Karpas-422 (cell line): ENCODE data around the gene MYO15A. TPM values are rescaled to one million over a fixed set of nuclear protein-coding genes. Genes with fewer than 3 reads are reported as not detected.

Experiments used
- DNase-seq: peaks from one replicate; pipeline ENCODE4 v3.0.0-alpha.2; 2015
- H2AFZ ChIP-seq: fragments of 200-600 bp; sonication (generic); 2 replicates; pipeline ENCODE4 v1.6.1; 2014; ENCODE audit warnings: antibody characterized with exemption, low read length, mixed read lengths
- H3K27ac ChIP-seq: fragments of 200-600 bp; sonication (generic); 2 replicates; pipeline ENCODE4 v1.5.1; 2014; ENCODE audit warnings: mild to moderate bottlenecking, low read length, moderate library complexity
- H3K27me3 ChIP-seq: fragments of 200-600 bp; sonication (generic); 2 replicates; pipeline ENCODE4 v1.6.1; 2014; ENCODE audit warnings: low read length, mixed read lengths
- H3K36me3 ChIP-seq: fragments of 200-600 bp; sonication (generic); 2 replicates; pipeline ENCODE4 v1.6.1; 2014; ENCODE audit warnings: low read length, mixed read lengths; ENCODE audit not compliant: insufficient read depth
- H3K4me1 ChIP-seq: fragments of 200-600 bp; sonication (generic); 2 replicates; pipeline ENCODE4 v1.6.1; 2014; ENCODE audit warnings: mild to moderate bottlenecking, low read length, mixed read lengths
- H3K4me2 ChIP-seq: fragments of 200-600 bp; sonication (generic); 2 replicates; pipeline ENCODE4 v1.6.1; 2014; ENCODE audit warnings: low read length, low read depth, mild to moderate bottlenecking; ENCODE audit not compliant: poor library complexity, severe bottlenecking
- H3K4me3 ChIP-seq: fragments of 200-600 bp; sonication (generic); 2 replicates; pipeline ENCODE4 v1.5.1; 2014; ENCODE audit warnings: mild to moderate bottlenecking, antibody characterized with exemption, low read length, mixed read lengths
- H3K79me2 ChIP-seq: fragments of 200-600 bp; sonication (generic); 2 replicates; pipeline ENCODE4 v1.6.1; 2014; ENCODE audit warnings: mild to moderate bottlenecking, low read length, mixed read lengths
- H3K9ac ChIP-seq: fragments of 200-600 bp; sonication (generic); 2 replicates; pipeline ENCODE4 v1.6.0; 2014; ENCODE audit warnings: low read length
- H3K9me2 ChIP-seq: fragments of 200-600 bp; sonication (generic), shearing (Covaris generic); replicated peaks from 2 replicates; pipeline ENCODE4 v1.6.0; 2014; ENCODE audit warnings: mild to moderate bottlenecking, low read length, moderate library complexity; ENCODE audit not compliant: insufficient read depth
- H3K9me3 ChIP-seq: fragments of 300-700, 200-600 bp; sonication (generic); 2 replicates; pipeline ENCODE4 v1.6.1; 2014; ENCODE audit warnings: low read length, mixed read lengths
- H4K20me1 ChIP-seq: fragments of 200-600 bp; sonication (generic); 2 replicates; pipeline ENCODE4 v1.6.1; 2014; ENCODE audit warnings: mild to moderate bottlenecking, antibody characterized with exemption, low read length, low read depth; ENCODE audit not compliant: insufficient read depth
- total RNA-seq: library from RNA; depleted of rRNA; stranded (reverse); fragments of >200 nt; shearing (Covaris generic); gene quantifications from 2 replicates; pipeline ENCODE4 v1.2.3, GENCODE V29; 2014; ENCODE audit warnings: low replicate concordance

MYO15A gene
- total RNA-seq, 1 experiment from 2014 or later = 1.3 TPM

GRCh38 chr17:18187821-18188761, 79.5 kb downstream of the MYO15A start:
- Histone ChIP-seq H3K36me3 (peaks cover 49% of the 10 kb centered on the region; the same call in 1 of the 2 replicates), H3K9me2 (no peaks in the 10 kb centered on the region), H3K4me3 (peak overlapping the region; percentile 95; the same call in 1 of the 2 replicates), H3K27ac (no peak overlapping the region), H3K9me3 (no peaks in the 10 kb centered on the region), H3K4me1 (peaks cover 33% of the 10 kb centered on the region), H2AFZ (no peak overlapping the region), H3K27me3 (no peaks in the 10 kb centered on the region), H3K4me2 (peak overlapping the region; percentile 99), H3K79me2 (peaks cover 93% of the 10 kb centered on the region), H4K20me1 (peaks cover 67% of the 10 kb centered on the region), H3K9ac (peak overlapping the region; percentile 88; the same call in 1 of the 2 replicates)
- no peak for DNase-seq

DNA sequence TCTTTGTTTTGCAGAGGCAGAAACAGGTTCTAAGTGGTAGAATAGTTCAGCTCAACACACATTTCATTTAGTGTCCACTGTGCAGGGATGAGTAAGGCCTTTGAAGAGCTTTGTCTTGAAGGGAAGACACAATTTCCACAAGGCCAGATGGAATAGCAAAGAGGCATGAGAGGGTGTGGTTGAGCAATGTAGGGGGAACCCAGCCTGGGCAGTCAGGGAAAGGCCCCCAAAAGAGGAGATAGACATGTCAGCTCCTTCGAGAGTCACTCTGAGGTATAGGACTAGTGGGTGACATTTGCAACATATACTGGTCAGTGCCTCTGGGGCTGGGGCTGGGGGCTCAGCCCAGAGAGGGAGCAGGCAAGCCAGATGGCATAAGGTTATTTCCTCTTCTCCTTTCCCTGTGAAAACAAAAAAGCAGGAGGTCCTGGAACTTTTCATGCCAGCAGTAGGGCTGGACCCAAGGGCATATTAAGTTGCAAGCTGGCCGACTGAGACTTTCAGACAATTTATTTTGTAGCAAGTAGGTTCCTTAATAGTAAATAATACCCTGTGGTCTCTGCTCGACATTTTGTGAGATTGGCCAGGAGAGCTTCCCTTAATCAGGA, 82.2 kb downstream of the MYO15A start:
- Histone ChIP-seq H3K9me2 (no peaks in the 10 kb centered on the region), H3K27me3 (no peaks in the 10 kb centered on the region), H3K4me1 (peaks cover 28% of the 10 kb centered on the region), H3K27ac (no peak overlapping the region), H3K4me3 (no peak overlapping the region), H2AFZ (no peak overlapping the region), H3K4me2 (no peak overlapping the region), H4K20me1 (peaks cover 63% of the 10 kb centered on the region), H3K9ac (no peak overlapping the region), H3K9me3 (no peaks in the 10 kb centered on the region), H3K36me3 (peaks cover 50% of the 10 kb centered on the region), H3K79me2 (peaks cover 95% of the 10 kb centered on the region)
- no peak for DNase-seq

DNA sequence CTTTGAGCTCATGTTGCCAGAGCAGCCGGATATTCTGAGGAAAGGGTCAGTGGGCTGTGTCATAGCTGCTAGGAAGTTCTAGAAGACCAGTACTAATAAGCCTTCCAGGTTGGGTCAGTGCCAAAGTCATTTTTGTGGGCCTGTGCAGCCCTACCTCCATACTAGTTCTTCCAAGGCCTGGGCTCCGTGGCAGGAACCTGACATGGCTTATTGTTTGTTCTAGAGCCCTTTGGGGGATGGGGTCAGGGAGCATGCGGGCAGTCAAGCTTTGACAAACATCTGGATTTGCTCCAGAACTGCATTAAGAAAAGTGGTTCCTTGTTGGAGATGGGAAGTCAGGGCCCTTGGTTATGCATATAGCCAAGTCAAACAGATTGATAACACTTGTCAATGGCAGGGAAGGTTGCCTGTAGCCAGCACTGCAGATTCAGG, 82.7 kb downstream of the MYO15A start:
- Histone ChIP-seq H3K9me3 (no peaks in the 10 kb centered on the region), H4K20me1 (peaks cover 62% of the 10 kb centered on the region), H2AFZ (no peak overlapping the region), H3K27me3 (no peaks in the 10 kb centered on the region), H3K9ac (no peak overlapping the region), H3K4me1 (peaks cover 23% of the 10 kb centered on the region), H3K9me2 (no peaks in the 10 kb centered on the region), H3K27ac (no peak overlapping the region), H3K4me2 (no peak overlapping the region), H3K79me2 (peaks cover 95% of the 10 kb centered on the region), H3K36me3 (peaks cover 49% of the 10 kb centered on the region), H3K4me3 (no peak overlapping the region)
- DNase-seq = no peak

DNA sequence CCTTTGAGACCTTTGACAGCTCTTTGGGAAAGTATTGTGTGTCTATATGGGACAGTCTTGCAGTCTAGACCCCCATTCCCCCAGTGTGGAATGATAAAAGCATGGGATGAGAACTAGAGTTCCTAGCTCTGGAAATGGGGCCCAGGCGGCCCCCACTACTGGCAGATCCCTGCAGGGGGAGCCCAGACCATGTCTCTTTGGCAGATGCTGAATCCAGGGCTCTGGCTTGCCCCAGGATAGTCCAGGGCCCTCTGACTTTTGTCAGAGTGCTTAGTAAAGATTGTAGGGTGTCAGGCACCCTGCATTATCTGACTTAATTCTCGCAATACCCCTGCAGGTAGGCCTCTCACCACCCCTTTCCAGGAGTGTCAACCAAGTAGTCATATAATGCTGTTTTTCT, 83.4 kb downstream of the MYO15A start:
- Histone ChIP-seq H2AFZ (no peak overlapping the region), H3K36me3 (peaks cover 46% of the 10 kb centered on the region), H3K4me2 (no peak overlapping the region), H3K9ac (no peak overlapping the region), H3K79me2 (peaks cover 95% of the 10 kb centered on the region), H3K4me3 (no peak overlapping the region), H3K9me3 (no peaks in the 10 kb centered on the region), H4K20me1 (peaks cover 58% of the 10 kb centered on the region), H3K27ac (no peak overlapping the region), H3K9me2 (no peaks in the 10 kb centered on the region), H3K27me3 (no peaks in the 10 kb centered on the region), H3K4me1 (peaks cover 16% of the 10 kb centered on the region)
- no peak for DNase-seq

- H3K4me3 ChIP-seq = no peak overlapping the region
- DNase-seq = no peak
- peaks cover 54% of the 10 kb centered on the region for H4K20me1 ChIP-seq
- H3K9me3 ChIP-seq = no peaks in the 10 kb centered on the region
- no peaks in the 10 kb centered on the region for H3K27me3 ChIP-seq
- H3K36me3 ChIP-seq = peaks cover 45% of the 10 kb centered on the region
- H3K9ac ChIP-seq = no peak overlapping the region
- H3K27ac ChIP-seq = no peak overlapping the region
- no peak overlapping the region for H2AFZ ChIP-seq
- no peaks in the 10 kb centered on the region for H3K9me2 ChIP-seq
- H3K4me2 ChIP-seq = no peak overlapping the region
- no peaks in the 10 kb centered on the region for H3K4me1 ChIP-seq
- peaks cover 95% of the 10 kb centered on the region for H3K79me2 ChIP-seq
Observed at GRCh38 chr17:18194394-18194793, 85.8 kb downstream of the MYO15A start.

DNA sequence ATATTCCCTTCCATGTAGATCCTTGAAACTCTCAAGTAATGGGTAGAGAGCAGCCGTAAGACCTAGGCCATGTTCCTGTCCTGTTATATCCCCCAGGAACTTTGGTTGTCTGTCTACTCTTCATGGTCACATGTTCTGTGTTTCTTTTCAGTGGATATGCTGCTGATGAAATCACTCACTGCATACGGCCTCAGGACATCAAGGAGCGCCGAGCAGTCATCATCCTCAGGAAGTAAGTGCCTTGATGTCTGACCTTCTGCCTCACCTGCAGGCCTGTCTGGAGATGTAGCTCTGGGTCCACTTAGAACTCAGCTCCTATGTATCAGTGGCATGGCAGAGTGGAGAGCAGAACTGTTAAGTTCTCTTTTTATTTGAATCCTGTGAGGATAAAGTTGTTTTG, 86.2 kb downstream of the MYO15A start:
- H2AFZ ChIP-seq = no peak overlapping the region
- H3K4me1 ChIP-seq = no peaks in the 10 kb centered on the region
- H3K36me3 ChIP-seq = peaks cover 48% of the 10 kb centered on the region
- no peak overlapping the region for H3K4me2 ChIP-seq
- no peak overlapping the region for H3K9ac ChIP-seq
- no peak overlapping the region for H3K4me3 ChIP-seq
- H3K9me3 ChIP-seq = no peaks in the 10 kb centered on the region
- DNase-seq = no peak
- no peaks in the 10 kb centered on the region for H3K27me3 ChIP-seq
- peaks cover 50% of the 10 kb centered on the region for H4K20me1 ChIP-seq
- H3K27ac ChIP-seq = no peak overlapping the region
- peaks cover 95% of the 10 kb centered on the region for H3K79me2 ChIP-seq
- no peaks in the 10 kb centered on the region for H3K9me2 ChIP-seq

DNA sequence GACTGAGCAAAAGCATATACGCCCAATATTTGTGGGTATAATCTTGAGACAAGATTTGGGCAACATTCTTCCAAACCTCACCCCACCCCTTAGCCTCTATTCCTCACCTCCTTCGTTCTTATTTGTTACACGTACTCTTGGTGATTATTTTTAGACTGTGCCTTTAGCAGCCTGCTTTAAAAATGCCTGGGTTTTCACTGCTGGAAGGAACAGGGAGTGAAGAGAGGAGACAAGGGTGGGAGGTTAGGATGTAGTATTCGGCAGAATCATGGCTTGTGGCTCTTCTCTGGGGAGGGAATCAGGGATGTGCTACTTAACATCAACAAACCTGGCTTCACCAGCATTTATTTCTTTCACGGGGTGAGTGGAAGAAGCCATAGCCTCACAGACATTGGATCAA, 86.7 kb downstream of the MYO15A start:
- DNase-seq = no peak
- H3K27me3 ChIP-seq = no peaks in the 10 kb centered on the region
- no peak overlapping the region for H2AFZ ChIP-seq
- H4K20me1 ChIP-seq = peaks cover 50% of the 10 kb centered on the region
- H3K79me2 ChIP-seq = peaks cover 93% of the 10 kb centered on the region
- H3K9me3 ChIP-seq = no peaks in the 10 kb centered on the region
- no peaks in the 10 kb centered on the region for H3K4me1 ChIP-seq
- peaks cover 49% of the 10 kb centered on the region for H3K36me3 ChIP-seq
- no peak overlapping the region for H3K4me2 ChIP-seq
- H3K9ac ChIP-seq = no peak overlapping the region
- no peak overlapping the region for H3K27ac ChIP-seq
- H3K9me2 ChIP-seq = no peaks in the 10 kb centered on the region
- no peak overlapping the region for H3K4me3 ChIP-seq

- Histone ChIP-seq H3K27me3 (no peaks in the 10 kb centered on the region), H3K9me3 (no peaks in the 10 kb centered on the region), H3K27ac (no peak overlapping the region), H3K9ac (no peak overlapping the region), H4K20me1 (peaks cover 42% of the 10 kb centered on the region), H3K4me2 (no peak overlapping the region), H3K4me1 (no peaks in the 10 kb centered on the region), H2AFZ (no peak overlapping the region), H3K4me3 (no peak overlapping the region), H3K9me2 (no peaks in the 10 kb centered on the region), H3K79me2 (peaks cover 85% of the 10 kb centered on the region), H3K36me3 (peaks cover 37% of the 10 kb centered on the region)
- DNase-seq = no peak
Observed at GRCh38 chr17:18197535-18198194, 89.1 kb downstream of the MYO15A start.
